ENCODE data around the gene TCP11L2.

DNA sequence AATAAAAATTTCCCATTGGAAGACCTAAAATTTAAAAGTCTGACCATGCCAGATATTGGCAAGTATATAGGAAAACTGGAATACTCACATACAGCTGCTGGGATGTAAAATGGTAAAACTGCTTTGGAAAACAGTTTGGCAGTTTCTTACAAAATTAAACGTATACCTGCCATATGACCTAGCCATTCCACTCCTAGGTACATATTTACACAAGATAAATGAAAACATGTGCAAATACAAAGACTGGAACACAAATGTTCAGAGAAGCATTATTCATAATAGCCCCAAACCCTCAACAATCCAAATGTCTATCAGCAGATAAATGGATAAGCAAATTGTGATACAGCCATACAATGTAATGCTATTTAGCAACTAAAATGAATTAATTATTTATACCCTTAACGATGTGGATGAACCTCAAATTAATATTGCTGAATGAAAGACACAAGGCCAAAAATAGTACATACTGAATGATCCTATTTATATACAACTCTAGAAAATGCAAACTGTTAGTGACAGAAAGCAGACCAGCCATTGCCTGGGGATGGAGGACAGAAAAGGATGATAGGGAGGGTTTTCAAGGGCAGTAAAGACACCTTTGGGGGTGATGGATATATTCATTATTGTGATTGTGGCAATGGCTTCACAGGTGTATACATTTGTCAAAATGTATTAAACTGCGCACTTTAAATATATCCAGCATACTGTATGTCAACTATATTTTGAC lies 21.3 kb upstream of the TCP11L2 start:
- TF ChIP-seq NBN (conservative IDR thresholded peaks at IDR 0.05) = no peak
- TF ChIP-seq FOXK2 (IDR thresholded peaks at IDR 0.05) = no peak
- TF ChIP-seq ZFP90 (CRISPR knock-in tag; IDR thresholded peaks at IDR 0.05; ENCODE audit: borderline replicate concordance) = no peak
- TF ChIP-seq FOXM1 (CRISPR knock-in tag; IDR thresholded peaks at IDR 0.05) = no peak
- TF ChIP-seq TCF7L2 (IDR thresholded peaks at IDR 0.05; ENCODE audit: low read depth, low read length) = no peak
- TF ChIP-seq YY1 (IDR thresholded peaks at IDR 0.05; ENCODE audit: insufficient read depth, insufficient replicate concordance, low read depth, low read length) = no peak
- no peak for TF ChIP-seq SUZ12 (IDR thresholded peaks at IDR 0.05; ENCODE audit: low read depth, low read length)
- TF ChIP-seq EZH2 (conservative IDR thresholded peaks at IDR 0.05; ENCODE audit: low read depth, low read length) = no peak
- no peak for TF ChIP-seq ZNF331 (CRISPR knock-in tag; IDR thresholded peaks at IDR 0.05)
- TF ChIP-seq ZNF766 (CRISPR knock-in tag; IDR thresholded peaks at IDR 0.05; ENCODE audit: borderline replicate concordance) = no peak
- TF ChIP-seq POLR2A (IDR thresholded peaks at IDR 0.05; ENCODE audit: insufficient read depth in 1 of 2, low read depth in 2 of 2, low read length in 2 of 2) = no peak
- TF ChIP-seq MEIS2 (CRISPR knock-in tag; IDR thresholded peaks at IDR 0.05) = no peak
- TF ChIP-seq, protein P1, sequence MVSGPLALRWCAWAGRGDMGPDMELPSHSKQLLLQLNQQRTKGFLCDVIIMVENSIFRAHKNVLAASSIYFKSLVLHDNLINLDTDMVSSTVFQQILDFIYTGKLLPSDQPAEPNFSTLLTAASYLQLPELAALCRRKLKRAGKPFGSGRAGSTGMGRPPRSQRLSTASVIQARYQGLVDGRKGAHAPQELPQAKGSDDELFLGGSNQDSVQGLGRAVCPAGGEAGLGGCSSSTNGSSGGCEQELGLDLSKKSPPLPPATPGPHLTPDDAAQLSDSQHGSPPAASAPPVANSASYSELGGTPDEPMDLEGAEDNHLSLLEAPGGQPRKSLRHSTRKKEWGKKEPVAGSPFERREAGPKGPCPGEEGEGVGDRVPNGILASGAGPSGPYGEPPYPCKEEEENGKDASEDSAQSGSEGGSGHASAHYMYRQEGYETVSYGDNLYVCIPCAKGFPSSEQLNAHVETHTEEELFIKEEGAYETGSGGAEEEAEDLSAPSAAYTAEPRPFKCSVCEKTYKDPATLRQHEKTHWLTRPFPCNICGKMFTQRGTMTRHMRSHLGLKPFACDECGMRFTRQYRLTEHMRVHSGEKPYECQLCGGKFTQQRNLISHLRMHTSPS (CRISPR knock-in tag; IDR thresholded peaks at IDR 0.05; ENCODE audit: low read depth) = no peak
- TF ChIP-seq, protein P2, sequence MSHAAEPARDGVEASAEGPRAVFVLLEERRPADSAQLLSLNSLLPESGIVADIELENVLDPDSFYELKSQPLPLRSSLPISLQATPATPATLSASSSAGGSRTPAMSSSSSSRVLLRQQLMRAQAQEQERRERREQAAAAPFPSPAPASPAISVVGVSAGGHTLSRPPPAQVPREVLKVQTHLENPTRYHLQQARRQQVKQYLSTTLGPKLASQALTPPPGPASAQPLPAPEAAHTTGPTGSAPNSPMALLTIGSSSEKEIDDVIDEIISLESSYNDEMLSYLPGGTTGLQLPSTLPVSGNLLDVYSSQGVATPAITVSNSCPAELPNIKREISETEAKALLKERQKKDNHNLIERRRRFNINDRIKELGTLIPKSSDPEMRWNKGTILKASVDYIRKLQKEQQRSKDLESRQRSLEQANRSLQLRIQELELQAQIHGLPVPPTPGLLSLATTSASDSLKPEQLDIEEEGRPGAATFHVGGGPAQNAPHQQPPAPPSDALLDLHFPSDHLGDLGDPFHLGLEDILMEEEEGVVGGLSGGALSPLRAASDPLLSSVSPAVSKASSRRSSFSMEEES (CRISPR knock-in tag; IDR thresholded peaks at IDR 0.05) = 0 out of 2 replicates have a peak, but pooled peaks have one; percentile 19
